Nephron progenitor cell (in vitro differentiated cells): ENCODE results near the gene PPFIA4.

Source experiments
- DNase-seq: peaks from one replicate; pipeline ENCODE4 v3.0.0; 2021
- H3K27ac Mint-ChIP-seq: 2 replicates; pipeline ENCODE4 v1.8.0; 2021; ENCODE audit warnings: mild to moderate bottlenecking, moderate library complexity, mixed read lengths
- H3K27me3 Mint-ChIP-seq: 2 replicates; pipeline ENCODE4 v1.8.0; 2021; ENCODE audit warnings: mild to moderate bottlenecking, low read depth, mixed read lengths; ENCODE audit not compliant: poor library complexity
- H3K36me3 Mint-ChIP-seq: 2 replicates; pipeline ENCODE4 v1.8.0; 2021; ENCODE audit warnings: low read depth, mixed read lengths
- H3K4me1 Mint-ChIP-seq: 2 replicates; pipeline ENCODE4 v1.8.0; 2021; ENCODE audit warnings: mixed read lengths
- H3K4me3 Mint-ChIP-seq: 2 replicates; pipeline ENCODE4 v1.8.0; 2021; ENCODE audit warnings: mild to moderate bottlenecking, moderate library complexity, mixed read lengths
- H3K9me3 Mint-ChIP-seq: 2 replicates; pipeline ENCODE4 v1.8.0; 2021; ENCODE audit warnings: mild to moderate bottlenecking, moderate library complexity, mixed read lengths
- TF ChIP-seq, protein P1 (sequence below): fragments of 200-600 bp; sonication (generic); IDR thresholded peaks from 2 replicates; pipeline ENCODE4 v1.5.0; 2021; ENCODE audit warnings: antibody characterized with exemption

PPFIA4 gene

DNA sequence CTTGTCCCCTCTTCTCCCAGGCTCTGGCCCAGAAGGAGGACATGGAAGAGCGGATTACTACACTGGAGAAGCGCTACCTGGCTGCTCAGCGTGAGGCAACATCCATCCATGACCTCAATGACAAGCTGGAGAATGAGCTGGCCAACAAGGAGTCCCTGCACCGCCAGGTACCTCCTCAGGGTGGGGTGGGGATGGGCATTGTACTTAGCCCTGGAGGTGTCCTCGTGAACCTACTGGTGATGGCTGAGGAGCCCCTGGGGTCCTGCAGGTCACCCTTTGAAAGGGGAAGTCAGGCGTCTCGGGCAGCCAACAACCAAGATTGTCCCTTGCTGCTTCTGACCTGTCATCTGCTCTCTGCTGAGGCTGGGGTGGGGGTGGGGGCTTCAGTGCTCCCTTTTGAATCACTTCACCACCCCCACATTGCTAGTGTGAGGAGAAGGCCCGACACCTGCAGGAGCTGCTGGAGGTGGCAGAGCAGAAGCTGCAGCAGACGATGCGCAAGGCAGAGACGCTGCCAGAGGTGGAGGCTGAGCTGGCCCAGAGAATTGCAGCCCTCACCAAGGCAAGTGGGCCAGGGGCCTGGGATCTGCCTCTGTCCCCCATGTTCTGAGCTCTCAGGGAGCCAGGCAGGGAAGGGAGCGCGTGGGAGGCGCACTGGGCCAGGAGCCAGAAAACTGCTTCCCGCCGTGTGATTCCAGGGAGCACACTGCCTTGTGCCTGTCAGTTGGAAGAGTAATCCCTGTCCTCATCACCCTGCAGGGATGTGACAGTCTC lies 19.7 kb downstream of the PPFIA4 start:
- no peaks in the 10 kb centered on the region for H3K9me3 Mint-ChIP-seq
- no peak overlapping the region for H3K4me3 Mint-ChIP-seq
- peaks cover 28% of the 10 kb centered on the region for H3K4me1 Mint-ChIP-seq
- H3K27ac Mint-ChIP-seq = peak overlapping the region; percentile 48
- H3K36me3 Mint-ChIP-seq = peaks cover 50% of the 10 kb centered on the region
- no peaks in the 10 kb centered on the region for H3K27me3 Mint-ChIP-seq
- TF ChIP-seq, protein P1, sequence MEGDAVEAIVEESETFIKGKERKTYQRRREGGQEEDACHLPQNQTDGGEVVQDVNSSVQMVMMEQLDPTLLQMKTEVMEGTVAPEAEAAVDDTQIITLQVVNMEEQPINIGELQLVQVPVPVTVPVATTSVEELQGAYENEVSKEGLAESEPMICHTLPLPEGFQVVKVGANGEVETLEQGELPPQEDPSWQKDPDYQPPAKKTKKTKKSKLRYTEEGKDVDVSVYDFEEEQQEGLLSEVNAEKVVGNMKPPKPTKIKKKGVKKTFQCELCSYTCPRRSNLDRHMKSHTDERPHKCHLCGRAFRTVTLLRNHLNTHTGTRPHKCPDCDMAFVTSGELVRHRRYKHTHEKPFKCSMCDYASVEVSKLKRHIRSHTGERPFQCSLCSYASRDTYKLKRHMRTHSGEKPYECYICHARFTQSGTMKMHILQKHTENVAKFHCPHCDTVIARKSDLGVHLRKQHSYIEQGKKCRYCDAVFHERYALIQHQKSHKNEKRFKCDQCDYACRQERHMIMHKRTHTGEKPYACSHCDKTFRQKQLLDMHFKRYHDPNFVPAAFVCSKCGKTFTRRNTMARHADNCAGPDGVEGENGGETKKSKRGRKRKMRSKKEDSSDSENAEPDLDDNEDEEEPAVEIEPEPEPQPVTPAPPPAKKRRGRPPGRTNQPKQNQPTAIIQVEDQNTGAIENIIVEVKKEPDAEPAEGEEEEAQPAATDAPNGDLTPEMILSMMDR = no peak
- DNase-seq = no peak

DNA sequence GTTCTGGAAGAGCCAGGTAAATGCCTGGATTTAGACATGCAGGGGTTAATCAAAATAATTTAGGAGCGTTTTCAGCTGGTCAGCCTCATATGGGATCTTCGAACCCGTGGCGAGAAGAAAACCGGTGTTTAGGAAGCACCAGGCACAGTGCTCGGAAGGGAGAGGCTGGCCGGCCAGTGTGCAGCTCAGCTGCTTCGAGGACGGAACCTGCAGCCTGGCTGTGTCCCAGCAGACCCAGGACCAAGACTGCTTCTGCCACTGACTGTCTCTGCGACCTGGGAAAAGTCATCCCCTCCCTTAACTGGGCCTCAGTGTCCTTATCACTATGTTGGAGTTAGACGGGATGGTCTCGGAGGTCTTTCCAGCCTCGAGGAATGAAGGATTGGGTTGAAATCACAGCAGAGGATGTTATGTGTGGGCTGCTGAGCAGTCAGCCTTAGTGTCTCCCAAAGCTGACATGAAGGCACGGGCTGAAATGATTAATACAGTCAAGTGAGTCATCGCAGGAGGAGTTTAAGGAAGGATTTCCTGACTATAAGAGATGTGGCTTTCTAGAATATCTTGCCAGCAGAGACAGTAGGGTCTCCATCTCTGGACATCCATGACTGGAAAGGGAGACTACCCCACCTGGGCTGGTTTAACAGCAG lies 20.8 kb downstream of the PPFIA4 start:
- no peak overlapping the region for H3K4me3 Mint-ChIP-seq
- peak overlapping the region; percentile 17 for H3K27ac Mint-ChIP-seq
- H3K36me3 Mint-ChIP-seq = peaks cover 56% of the 10 kb centered on the region
- peaks cover 32% of the 10 kb centered on the region for H3K4me1 Mint-ChIP-seq
- TF ChIP-seq, protein P1 = no peak
- DNase-seq = no peak
- H3K27me3 Mint-ChIP-seq = no peaks in the 10 kb centered on the region
- no peaks in the 10 kb centered on the region for H3K9me3 Mint-ChIP-seq

DNA sequence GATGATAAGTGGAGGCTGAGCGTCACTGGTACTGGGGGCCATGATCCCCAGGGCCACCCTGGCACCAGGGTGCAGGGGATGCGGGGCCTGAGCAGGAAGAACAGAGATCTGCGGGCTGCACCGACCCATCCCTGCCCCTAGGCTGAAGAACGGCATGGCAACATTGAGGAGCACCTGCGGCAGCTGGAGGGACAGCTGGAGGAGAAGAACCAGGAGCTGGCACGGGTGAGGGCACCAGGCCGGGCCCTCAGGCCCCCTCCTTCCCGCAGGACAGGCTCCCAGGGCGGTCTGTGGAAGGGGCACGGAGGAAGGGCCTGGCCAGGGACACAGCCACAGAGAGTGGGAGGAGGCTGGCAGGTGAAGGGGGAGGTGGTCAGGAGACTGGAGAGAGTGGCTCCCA lies 21.8 kb downstream of the PPFIA4 start:
- Mint-ChIP-seq H3K27ac (no peak overlapping the region), H3K9me3 (no peaks in the 10 kb centered on the region), H3K4me1 (peaks cover 42% of the 10 kb centered on the region), H3K36me3 (peaks cover 54% of the 10 kb centered on the region), H3K27me3 (no peaks in the 10 kb centered on the region), H3K4me3 (no peak overlapping the region)
- DNase-seq = no peak
- TF ChIP-seq, protein P1 = no peak

DNA sequence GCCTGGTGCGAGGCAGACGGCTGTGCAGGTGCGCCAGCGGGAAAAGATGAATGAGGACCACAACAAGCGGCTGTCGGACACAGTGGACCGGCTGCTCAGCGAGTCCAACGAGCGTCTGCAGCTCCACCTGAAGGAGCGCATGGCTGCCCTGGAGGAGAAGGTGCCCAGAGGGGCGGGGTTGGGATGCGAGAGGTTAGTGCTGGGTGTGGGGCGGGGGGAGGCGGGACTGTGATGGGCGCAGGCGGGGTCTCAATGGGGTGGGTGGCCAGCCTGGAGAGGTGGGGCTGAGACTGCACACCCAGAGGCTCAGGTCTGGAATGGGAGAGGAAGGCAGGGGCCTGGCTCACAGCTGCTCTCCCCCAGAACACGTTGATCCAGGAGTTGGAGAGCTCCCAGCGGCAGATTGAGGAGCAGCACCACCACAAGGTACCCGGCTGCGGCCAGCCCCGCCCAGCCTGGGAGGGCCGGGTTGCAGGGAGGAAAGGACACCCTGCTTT lies 22.3 kb downstream of the PPFIA4 start:
- Mint-ChIP-seq H3K4me1 (peaks cover 43% of the 10 kb centered on the region), H3K4me3 (no peak overlapping the region), H3K27ac (no peak overlapping the region), H3K9me3 (no peaks in the 10 kb centered on the region), H3K27me3 (no peaks in the 10 kb centered on the region), H3K36me3 (peaks cover 50% of the 10 kb centered on the region)
- TF ChIP-seq, protein P1 = peak; percentile 20
- DNase-seq = peak; percentile 56

DNA sequence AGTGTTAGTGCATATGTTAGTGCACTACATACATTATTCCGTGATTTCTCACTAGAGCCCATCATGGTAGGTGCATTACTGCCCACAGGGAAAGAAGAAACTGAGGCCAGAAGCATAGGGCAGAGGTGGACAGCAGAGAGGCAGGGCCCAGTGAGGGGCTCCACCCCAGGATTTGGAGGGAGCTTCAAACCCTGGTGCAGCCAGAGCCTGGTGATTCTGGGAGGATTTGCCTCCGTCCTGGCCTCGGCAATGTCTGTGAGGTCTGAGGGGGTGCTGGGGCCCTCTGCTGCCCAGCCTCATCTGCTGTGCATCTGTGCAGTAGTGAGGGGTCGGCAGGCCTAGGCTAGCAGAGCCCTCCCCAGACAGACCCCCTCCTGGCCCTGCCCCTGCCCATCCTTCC lies 22.8 kb downstream of the PPFIA4 start:
- Mint-ChIP-seq H3K4me3 (no peak overlapping the region), H3K27me3 (no peaks in the 10 kb centered on the region), H3K27ac (no peak overlapping the region), H3K9me3 (no peaks in the 10 kb centered on the region), H3K36me3 (peaks cover 50% of the 10 kb centered on the region), H3K4me1 (peaks cover 43% of the 10 kb centered on the region)
- TF ChIP-seq, protein P1 = no peak
- no peak for DNase-seq
